Neural progenitor cell (in vitro differentiated cells): ENCODE measurements around the gene DNAJC15. TPM values are rescaled to one million over a fixed set of nuclear protein-coding genes. Genes with fewer than 3 reads are reported as not detected.

ENCODE experiments used
- DNase-seq: peaks from one replicate; pipeline ENCODE4 v3.0.0-alpha.2; 2016; ENCODE audit warnings: low spot score
- H2AFZ ChIP-seq: fragments of 200-600 bp; sonication (generic); replicated peaks from 2 replicates; pipeline ENCODE4 v1.6.1; 2016; ENCODE audit warnings: antibody characterized with exemption
- H3F3A ChIP-seq: fragments of 200-600 bp; sonication (generic); 2 replicates; pipeline ENCODE4 v1.6.1; 2016; ENCODE audit warnings: antibody characterized with exemption, low read depth
- H3K27ac ChIP-seq: fragments of 200-600 bp; sonication (generic); 2 replicates; pipeline ENCODE4 v1.5.1; 2016; ENCODE audit warnings: mild to moderate bottlenecking
- H3K27me3 ChIP-seq: fragments of 200-600 bp; sonication (generic); 2 replicates; pipeline ENCODE4 v1.6.1; 2016; ENCODE audit warnings: mild to moderate bottlenecking, moderate library complexity
- H3K36me3 ChIP-seq: fragments of 200-600 bp; sonication (generic); 2 replicates; pipeline ENCODE4 v1.5.1; 2016
- H3K4me1 ChIP-seq: fragments of 200-600 bp; sonication (generic); 2 replicates; pipeline ENCODE4 v1.6.1; 2016; ENCODE audit warnings: mixed run types
- H3K4me2 ChIP-seq: fragments of 200-600 bp; sonication (generic); 2 replicates; pipeline ENCODE4 v1.6.1; 2016
- H3K4me3 ChIP-seq: fragments of 200-600 bp; sonication (generic); 2 replicates; pipeline ENCODE4 v1.5.1; 2016
- H3K79me2 ChIP-seq: fragments of 200-600 bp; sonication (generic); 2 replicates; pipeline ENCODE4 v1.6.1; 2016; ENCODE audit warnings: low read depth
- H3K9ac ChIP-seq: fragments of 200-600 bp; sonication (generic); 2 replicates; pipeline ENCODE4 v1.6.1; 2016
- H3K9me3 ChIP-seq: fragments of 200-600 bp; sonication (generic); 2 replicates; pipeline ENCODE4 v1.5.1; 2016; ENCODE audit warnings: low read depth
- H4K20me1 ChIP-seq: fragments of 200-600 bp; sonication (generic); 2 replicates; pipeline ENCODE4 v1.6.1; 2016; ENCODE audit warnings: low read depth
- H3K27ac Mint-ChIP-seq: 3 replicates; pipeline ENCODE4 v1.8.0; 2021; ENCODE audit warnings: mixed read lengths
- H3K27me3 Mint-ChIP-seq: 2 replicates; pipeline ENCODE4 v1.8.0; 2022; ENCODE audit warnings: low read depth, mild to moderate bottlenecking, inconsistent platforms, moderate library complexity, mixed read lengths; ENCODE audit not compliant: insufficient read depth
- H3K36me3 Mint-ChIP-seq: 3 replicates; pipeline ENCODE4 v1.8.0; 2021; ENCODE audit warnings: mixed read lengths
- H3K4me1 Mint-ChIP-seq: 3 replicates; pipeline ENCODE4 v1.8.0; 2021; ENCODE audit warnings: mixed read lengths
- H3K4me3 Mint-ChIP-seq: 3 replicates; pipeline ENCODE4 v1.8.0; 2021; ENCODE audit warnings: mild to moderate bottlenecking, moderate library complexity, mixed read lengths
- H3K9me3 Mint-ChIP-seq: 3 replicates; pipeline ENCODE4 v1.8.0; 2020; ENCODE audit warnings: mixed read lengths
- EZH2 ChIP-seq: fragments of 200-600 bp; sonication (generic); IDR thresholded peaks from 2 replicates; pipeline ENCODE4 v1.6.1; 2017; ENCODE audit warnings: antibody characterized with exemption, mild to moderate bottlenecking, moderate library complexity
- EZH2phosphoT487 ChIP-seq: fragments of 200-600 bp; sonication (generic); IDR thresholded peaks from 2 replicates; pipeline ENCODE4 v1.6.1; 2017; ENCODE audit warnings: antibody characterized with exemption
- total RNA-seq: library from RNA; depleted of rRNA; stranded (reverse); fragments of >200 nt; gene quantifications from 2 replicates; pipeline ENCODE4 v1.2.3, GENCODE V29; 2015; ENCODE audit warnings: low replicate concordance
- TF ChIP-seq, protein P1 (sequence below): fragments of 200-600 bp; sonication (generic); IDR thresholded peaks from 2 replicates; pipeline ENCODE4 v1.5.1; 2017; ENCODE audit warnings: antibody characterized with exemption, mild to moderate bottlenecking

DNAJC15 gene
- total RNA-seq, 1 donor from 2014 or later: 3.2 TPM

DNA sequence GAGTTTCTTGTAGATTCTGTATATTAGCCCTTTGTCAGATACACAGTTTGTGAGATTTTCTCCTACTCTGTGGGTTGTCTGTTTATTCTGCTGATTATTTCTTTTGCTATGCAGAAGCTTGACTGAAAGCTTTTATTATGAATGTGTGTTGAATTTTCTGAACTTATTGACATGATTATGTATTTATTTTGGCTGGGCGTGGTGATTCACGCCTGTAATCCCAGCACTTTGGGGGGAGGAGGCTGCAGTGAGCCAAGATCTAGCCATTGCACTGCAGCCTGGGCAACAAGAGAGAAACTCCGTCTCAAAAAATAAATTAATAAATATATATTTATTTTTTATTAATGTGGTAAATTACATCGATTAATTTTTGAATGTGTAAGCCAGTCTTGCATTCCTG, 78.9 kb downstream of the DNAJC15 start:
- Histone ChIP-seq H3K4me2 (no peak overlapping the region), H3K36me3 (no peaks in the 10 kb centered on the region), H3K9ac (no peak overlapping the region), H3F3A (no peaks in the 10 kb centered on the region), H3K4me1 (no peaks in the 10 kb centered on the region), H3K27ac (no peak overlapping the region), H4K20me1 (no peaks in the 10 kb centered on the region), H2AFZ (no peak overlapping the region), H3K79me2 (no peaks in the 10 kb centered on the region), H3K9me3 (no peaks in the 10 kb centered on the region), H3K4me3 (no peak overlapping the region), H3K27me3 (no peaks in the 10 kb centered on the region)
- Mint-ChIP-seq H3K27ac (no peak overlapping the region), H3K4me1 (no peaks in the 10 kb centered on the region), H3K4me3 (no peak overlapping the region), H3K36me3 (peaks cover 4% of the 10 kb centered on the region), H3K9me3 (peaks cover 6% of the 10 kb centered on the region), H3K27me3 (no peaks in the 10 kb centered on the region)
- TF ChIP-seq EZH2phosphoT487 (no peak), EZH2 (no peak)
- TF ChIP-seq, protein P1, sequence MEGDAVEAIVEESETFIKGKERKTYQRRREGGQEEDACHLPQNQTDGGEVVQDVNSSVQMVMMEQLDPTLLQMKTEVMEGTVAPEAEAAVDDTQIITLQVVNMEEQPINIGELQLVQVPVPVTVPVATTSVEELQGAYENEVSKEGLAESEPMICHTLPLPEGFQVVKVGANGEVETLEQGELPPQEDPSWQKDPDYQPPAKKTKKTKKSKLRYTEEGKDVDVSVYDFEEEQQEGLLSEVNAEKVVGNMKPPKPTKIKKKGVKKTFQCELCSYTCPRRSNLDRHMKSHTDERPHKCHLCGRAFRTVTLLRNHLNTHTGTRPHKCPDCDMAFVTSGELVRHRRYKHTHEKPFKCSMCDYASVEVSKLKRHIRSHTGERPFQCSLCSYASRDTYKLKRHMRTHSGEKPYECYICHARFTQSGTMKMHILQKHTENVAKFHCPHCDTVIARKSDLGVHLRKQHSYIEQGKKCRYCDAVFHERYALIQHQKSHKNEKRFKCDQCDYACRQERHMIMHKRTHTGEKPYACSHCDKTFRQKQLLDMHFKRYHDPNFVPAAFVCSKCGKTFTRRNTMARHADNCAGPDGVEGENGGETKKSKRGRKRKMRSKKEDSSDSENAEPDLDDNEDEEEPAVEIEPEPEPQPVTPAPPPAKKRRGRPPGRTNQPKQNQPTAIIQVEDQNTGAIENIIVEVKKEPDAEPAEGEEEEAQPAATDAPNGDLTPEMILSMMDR: no peak
- DNase-seq: no peak

DNA sequence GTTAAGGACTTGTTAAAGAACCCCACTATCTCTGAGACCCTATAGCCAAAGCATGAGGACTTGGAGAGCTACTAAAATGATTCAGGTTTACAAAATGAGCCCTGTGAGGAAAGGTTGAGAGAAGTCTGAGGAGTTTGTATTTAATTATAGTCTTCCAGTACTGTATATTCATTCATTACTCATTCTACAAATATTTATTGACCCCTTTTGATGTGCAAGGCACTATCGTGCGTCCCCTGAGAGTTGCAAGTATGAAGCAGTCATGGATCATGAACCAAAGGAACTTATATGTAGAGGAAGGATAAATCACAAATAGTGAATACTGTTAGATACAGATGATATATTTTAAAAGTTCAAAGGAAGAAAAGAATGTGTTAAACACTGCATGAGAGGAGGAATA, 84.4 kb downstream of the DNAJC15 start:
- Histone ChIP-seq H3K27me3 (no peaks in the 10 kb centered on the region), H4K20me1 (no peaks in the 10 kb centered on the region), H2AFZ (no peak overlapping the region), H3K36me3 (no peaks in the 10 kb centered on the region), H3F3A (no peaks in the 10 kb centered on the region), H3K9ac (no peak overlapping the region), H3K9me3 (no peaks in the 10 kb centered on the region), H3K4me1 (no peaks in the 10 kb centered on the region), H3K27ac (no peak overlapping the region), H3K79me2 (no peaks in the 10 kb centered on the region), H3K4me2 (no peak overlapping the region), H3K4me3 (no peak overlapping the region)
- H3K9me3 Mint-ChIP-seq: no peaks in the 10 kb centered on the region
- no peaks in the 10 kb centered on the region for H3K4me1 Mint-ChIP-seq
- no peak overlapping the region for H3K27ac Mint-ChIP-seq
- TF ChIP-seq EZH2 (no peak), EZH2phosphoT487 (no peak)
- TF ChIP-seq, protein P1: no peak
- no peaks in the 10 kb centered on the region for H3K36me3 Mint-ChIP-seq
- no peak overlapping the region for H3K4me3 Mint-ChIP-seq
- H3K27me3 Mint-ChIP-seq: no peaks in the 10 kb centered on the region
- no peak for DNase-seq

- no peak for DNase-seq
- Histone ChIP-seq H3K9ac (no peak overlapping the region), H3K36me3 (no peaks in the 10 kb centered on the region), H3K27me3 (no peaks in the 10 kb centered on the region), H4K20me1 (no peaks in the 10 kb centered on the region), H3K4me3 (no peak overlapping the region), H3K79me2 (no peaks in the 10 kb centered on the region), H2AFZ (no peak overlapping the region), H3K27ac (no peak overlapping the region), H3F3A (no peaks in the 10 kb centered on the region), H3K9me3 (no peaks in the 10 kb centered on the region), H3K4me2 (no peak overlapping the region), H3K4me1 (no peaks in the 10 kb centered on the region)
- H3K27ac Mint-ChIP-seq: no peak overlapping the region
- TF ChIP-seq, protein P1: no peak
- no peak for TF ChIP-seq EZH2
- TF ChIP-seq EZH2phosphoT487: no peak
- H3K36me3 Mint-ChIP-seq: no peaks in the 10 kb centered on the region
- H3K4me3 Mint-ChIP-seq: no peak overlapping the region
- H3K27me3 Mint-ChIP-seq: no peaks in the 10 kb centered on the region
- H3K9me3 Mint-ChIP-seq: no peaks in the 10 kb centered on the region
- no peaks in the 10 kb centered on the region for H3K4me1 Mint-ChIP-seq
These were observed 86.7 kb downstream of the DNAJC15 start for GRCh38 chr13:43110036-43110435.

DNA sequence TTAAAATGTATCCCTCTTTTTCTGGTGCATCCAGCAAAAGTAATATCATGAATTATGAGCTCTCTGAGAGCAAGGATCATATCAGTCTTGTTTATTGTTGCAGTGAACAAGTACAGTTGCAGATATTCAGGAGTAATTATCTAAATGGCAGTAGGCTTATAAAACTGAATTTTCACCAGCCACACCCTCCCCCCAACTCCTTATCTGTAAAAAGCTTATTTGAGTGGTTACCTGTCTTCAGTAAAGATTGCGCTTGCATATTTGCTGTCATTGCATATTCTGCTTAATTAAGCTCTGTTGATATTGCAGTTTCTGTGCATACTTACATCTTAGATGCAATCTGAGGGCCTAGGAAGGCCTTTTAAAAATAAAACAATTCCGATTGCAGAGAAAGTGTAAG, 87.3 kb downstream of the DNAJC15 start:
- Histone ChIP-seq H3K27ac (no peak overlapping the region), H3K4me3 (no peak overlapping the region), H3K9ac (no peak overlapping the region), H3K79me2 (no peaks in the 10 kb centered on the region), H3K27me3 (no peaks in the 10 kb centered on the region), H4K20me1 (no peaks in the 10 kb centered on the region), H2AFZ (no peak overlapping the region), H3K4me1 (no peaks in the 10 kb centered on the region), H3K9me3 (no peaks in the 10 kb centered on the region), H3F3A (no peaks in the 10 kb centered on the region), H3K36me3 (no peaks in the 10 kb centered on the region), H3K4me2 (no peak overlapping the region)
- Mint-ChIP-seq H3K27me3 (no peaks in the 10 kb centered on the region), H3K4me3 (no peak overlapping the region), H3K4me1 (no peaks in the 10 kb centered on the region), H3K27ac (no peak overlapping the region), H3K36me3 (no peaks in the 10 kb centered on the region), H3K9me3 (no peaks in the 10 kb centered on the region)
- TF ChIP-seq, protein P1: no peak
- no peak for TF ChIP-seq EZH2
- TF ChIP-seq EZH2phosphoT487: no peak
- DNase-seq: no peak
